GM19324 (cell line): ENCODE measurements around the gene SCN3A.

Experiments
- ATAC-seq: cut with Tn5 transposase; IDR thresholded peaks from one replicate; pipeline ENCODE4 v1.9.1; 2021; ENCODE audit warnings: mild to moderate bottlenecking, moderate library complexity; ENCODE audit not compliant: unreplicated experiment, low FRiP score

The SCN3A gene

GRCh38 chr2:165060411-165060810 is 143.4 kb downstream of the SCN3A start:
- no peak for ATAC-seq

GRCh38 chr2:165058476-165059265 is 145.2 kb downstream of the SCN3A start:
- ATAC-seq, result no peak

GRCh38 chr2:165057931-165058330 is 145.9 kb downstream of the SCN3A start:
- ATAC-seq, result no peak

GRCh38 chr2:165057308-165057707 is 146.5 kb downstream of the SCN3A start:
- no peak for ATAC-seq

GRCh38 chr2:165056564-165056963 is 147.3 kb downstream of the SCN3A start:
- ATAC-seq, result no peak

GRCh38 chr2:165055082-165055851 is 148.6 kb downstream of the SCN3A start:
- no peak for ATAC-seq

GRCh38 chr2:165054652-165055051 is 149.2 kb downstream of the SCN3A start:
- ATAC-seq, result no peak

GRCh38 chr2:165044505-165045303 is 159.1 kb downstream of the SCN3A start:
- no peak for ATAC-seq
